Measurements from ENCODE around the gene FFAR1. TPM values are rescaled to one million over a fixed set of nuclear protein-coding genes. Genes with fewer than 3 reads are reported as not detected.

Gene FFAR1
- polyA plus RNA-seq, 3 donors, result 0.04 TPM; not detected in 2

- Histone ChIP-seq H3K36me3 (replicated peaks in 1 of 2; ENCODE audit: control insufficient read depth in 1 of 2, insufficient read depth in 2 of 2, low read length in 2 of 2) (no peaks in the 10 kb centered on the region), H4K20me1 (ENCODE audit: insufficient read depth, low read length) (no peaks in the 10 kb centered on the region), H3K4me2 (replicated peaks; ENCODE audit: extremely low read depth, low read length, poor library complexity, severe bottlenecking) (no peak overlapping the region), H3K27me3 (ENCODE audit: control insufficient read depth in 2 of 2, insufficient read depth in 2 of 2, low read length in 2 of 2) (no peaks in the 10 kb centered on the region), H3K4me3 (replicated peaks in 1 of 3; ENCODE audit: low read depth in 2 of 3, low read length in 3 of 3) (no peak overlapping the region), H3K9ac (ENCODE audit: insufficient read depth, low read length, poor library complexity, severe bottlenecking) (no peak overlapping the region), H3K4me1 (ENCODE audit: control insufficient read depth in 1 of 2, insufficient read depth in 2 of 2, low read length in 2 of 2) (no peaks in the 10 kb centered on the region), H3K9me3 (replicated peaks in 1 of 2; ENCODE audit: control insufficient read depth in 1 of 2, insufficient read depth in 1 of 2, low read length in 2 of 2) (peaks cover 16 to 25% of the 10 kb centered on the region in 2 donors), H3K27ac (ENCODE audit: low read depth in 1 of 2, low read length in 2 of 2) (no peak overlapping the region), H3K79me2 (ENCODE audit: insufficient read depth, low read length) (no peaks in the 10 kb centered on the region), H2AFZ (ENCODE audit: insufficient read depth, low read depth, low read length, poor library complexity, severe bottlenecking) (no peak overlapping the region)
- no peak for DNase-seq
- Mint-ChIP-seq H3K4me3 (no peak overlapping the region), H3K27me3 (ENCODE audit: low read depth in 3 of 3) (peaks cover 4 to 17% (median 12%) of the 10 kb centered on the region in 3 donors), H3K4me1 (no peaks in the 10 kb centered on the region), H3K9me3 (peaks cover 6 to 39% (median 19%) of the 10 kb centered on the region in 7 donors), H3K36me3 (peaks cover 0 to 2% of the 10 kb centered on the region in 2 donors), H3K27ac (no peak overlapping the region)
- TF ChIP-seq CTCF (IDR thresholded peaks at IDR 0.05), result no peak
- intact Hi-C loops (cut with micrococcal nuclease), result no loop called here
- WGBS (ENCODE audit: insufficient coverage), result 100% methylated on average over 2 of the region's 2 CpGs
Observed at GRCh38 chr19:35383536-35383935, 35.8 kb downstream of the FFAR1 start.

GRCh38 chr19:35388277-35389054, 40.8 kb downstream of the FFAR1 start:
- TF ChIP-seq CTCF (IDR thresholded peaks at IDR 0.05), result no peak
- peaks cover 5% of the 10 kb centered on the region for H3K4me1 Mint-ChIP-seq
- Histone ChIP-seq H3K4me1 (ENCODE audit: control insufficient read depth in 1 of 2, insufficient read depth in 2 of 2, low read length in 2 of 2) (peaks cover 2 to 6% of the 10 kb centered on the region in 2 donors), H4K20me1 (ENCODE audit: insufficient read depth, low read length) (no peaks in the 10 kb centered on the region), H3K4me3 (replicated peaks in 1 of 3; ENCODE audit: low read depth in 2 of 3, low read length in 3 of 3) (no peak overlapping the region), H3K27me3 (ENCODE audit: control insufficient read depth in 2 of 2, insufficient read depth in 2 of 2, low read length in 2 of 2) (no peaks in the 10 kb centered on the region), H3K27ac (ENCODE audit: low read depth in 1 of 2, low read length in 2 of 2) (no peak overlapping the region), H3K79me2 (ENCODE audit: insufficient read depth, low read length) (no peaks in the 10 kb centered on the region), H3K4me2 (replicated peaks; ENCODE audit: extremely low read depth, low read length, poor library complexity, severe bottlenecking) (no peak overlapping the region), H2AFZ (ENCODE audit: insufficient read depth, low read depth, low read length, poor library complexity, severe bottlenecking) (no peak overlapping the region), H3K36me3 (replicated peaks in 1 of 2; ENCODE audit: control insufficient read depth in 1 of 2, insufficient read depth in 2 of 2, low read length in 2 of 2) (no peaks in the 10 kb centered on the region), H3K9me3 (replicated peaks in 1 of 2; ENCODE audit: control insufficient read depth in 1 of 2, insufficient read depth in 1 of 2, low read length in 2 of 2) (peaks cover 15 to 25% of the 10 kb centered on the region in 2 donors), H3K9ac (ENCODE audit: insufficient read depth, low read length, poor library complexity, severe bottlenecking) (no peak overlapping the region)
- 97% methylated on average over 3 of the region's 6 CpGs for WGBS (ENCODE audit: insufficient coverage)
- intact Hi-C loops (cut with micrococcal nuclease), result no loop called here
- peaks cover 0 to 3% (median 2%) of the 10 kb centered on the region in 3 donors for H3K27me3 Mint-ChIP-seq (ENCODE audit: low read depth in 3 of 3)
- no peak overlapping the region for H3K4me3 Mint-ChIP-seq
- no peak overlapping the region for H3K27ac Mint-ChIP-seq
- DNase-seq, result no peak
- H3K36me3 Mint-ChIP-seq, result peaks cover 0 to 2% of the 10 kb centered on the region in 2 donors
- peaks cover 6 to 35% (median 18%) of the 10 kb centered on the region in 7 donors for H3K9me3 Mint-ChIP-seq
